Caco-2 (cell line): ENCODE data around the gene LY86. TPM values are rescaled to one million over a fixed set of nuclear protein-coding genes. Genes with fewer than 3 reads are reported as not detected.

Experiments
- BruUV-seq: library from RNA; stranded (reverse); fragments of 400-500 nt; replicated peaks from 2 replicates; lab custom pipeline; 2021; lab: Mats Ljungman, UMichigan
- CTCF ChIA-PET: fragments of 300-600 bp; sonication (Branson Sonifier 250); formaldehyde crosslinking; loops from one replicate; lab custom pipeline; 2022; ENCODE audit warnings: antibody characterized with exemption; lab: Charles Lee
- POLR2A ChIA-PET: fragments of 300-600 bp; sonication (Branson Sonifier 250); formaldehyde crosslinking; loops from one replicate; lab custom pipeline; 2022; ENCODE audit warnings: antibody characterized with exemption; lab: Charles Lee
- DNase-seq, 2 experiments: peaks; one replicate each; pipeline versions ENCODE4 v3.0.0 to v3.0.0-alpha.2; 2020 to 2022
- H3K27me3 ChIP-seq: replicated peaks from 2 replicates; pipeline ENCODE4 v1.6.0; 2011; ENCODE audit warnings: low read length; ENCODE audit not compliant: control insufficient read depth, insufficient read depth
- H3K36me3 ChIP-seq: 2 replicates; pipeline ENCODE4 v1.5.1; 2011; ENCODE audit warnings: low read length; ENCODE audit not compliant: control insufficient read depth, insufficient read depth
- H3K4me1 ChIP-seq: fragments of 250-450 bp; sonication (Bioruptor Pico); 2 replicates; pipeline ENCODE4 v1.5.1; 2020; ENCODE audit warnings: mild to moderate bottlenecking
- H3K4me3 ChIP-seq: 2 replicates; pipeline ENCODE4 v1.5.1; 2011; ENCODE audit warnings: low read depth, mild to moderate bottlenecking, control low read depth, low read length
- H3K9me3 ChIP-seq: fragments of 250-450 bp; sonication (Bioruptor Pico); 2 replicates; pipeline ENCODE4 v1.5.1; 2020; ENCODE audit warnings: mild to moderate bottlenecking, moderate library complexity
- H3K27ac Mint-ChIP-seq: one replicate; pipeline ENCODE4 v1.8.0; 2022; ENCODE audit warnings: mixed read lengths; ENCODE audit not compliant: unreplicated experiment
- H3K27me3 Mint-ChIP-seq: one replicate; pipeline ENCODE4 v1.8.0; 2022; ENCODE audit warnings: mixed read lengths; ENCODE audit not compliant: insufficient read depth, unreplicated experiment
- H3K36me3 Mint-ChIP-seq: one replicate; pipeline ENCODE4 v1.8.0; 2022; ENCODE audit warnings: mild to moderate bottlenecking, mixed read lengths; ENCODE audit not compliant: insufficient read depth, unreplicated experiment
- H3K4me1 Mint-ChIP-seq: one replicate; pipeline ENCODE4 v1.8.0; 2022; ENCODE audit warnings: low read depth, mixed read lengths; ENCODE audit not compliant: unreplicated experiment
- H3K4me3 Mint-ChIP-seq: one replicate; pipeline ENCODE4 v1.8.0; 2022; ENCODE audit warnings: mild to moderate bottlenecking, moderate library complexity, mixed read lengths; ENCODE audit not compliant: unreplicated experiment
- H3K9me3 Mint-ChIP-seq: one replicate; pipeline ENCODE4 v1.8.0; 2022; ENCODE audit warnings: mixed read lengths; ENCODE audit not compliant: unreplicated experiment
- CTCF ChIP-seq, 2 experiments: fragments of 200-600 bp in 1 of 2; IDR thresholded peaks; 1 replicate in 1 of 2; 2 replicates in 1 of 2; pipeline versions ENCODE4 v1.5.1 to v1.8.0; 2011 to 2022; ENCODE audit warnings: antibody characterized with exemption in 1 of 2, control low read depth in 1 of 2, inconsistent platforms in 1 of 2, low read depth in 1 of 2, low read length in 1 of 2, mild to moderate bottlenecking in 1 of 2, moderate library complexity in 1 of 2; ENCODE audit not compliant: insufficient read depth in 1 of 2, severe bottlenecking in 1 of 2, unreplicated experiment in 1 of 2
- intact Hi-C: fragments of 100-400 bp; cut with micrococcal nuclease; formaldehyde crosslinking; loops from one replicate; pipeline ENCODE4 v1.10.0; 2022; ENCODE audit not compliant: unreplicated experiment
- total RNA-seq: library from RNA; stranded (reverse); gene quantifications from 2 replicates; pipeline ENCODE4 v1.2.3, GENCODE V29; 2022

LY86 gene
- total RNA-seq, 1 experiment from 2014 or later: not detected

- no peak overlapping the region for H3K4me3 ChIP-seq
- H3K9me3 ChIP-seq: no peaks in the 10 kb centered on the region
- no peak for DNase-seq
- Mint-ChIP-seq H3K36me3 (no peaks in the 10 kb centered on the region), H3K27ac (no peak overlapping the region), H3K4me3 (no peak overlapping the region), H3K4me1 (no peaks in the 10 kb centered on the region), H3K9me3 (no peaks in the 10 kb centered on the region), H3K27me3 (no peaks in the 10 kb centered on the region)
- no peaks in the 10 kb centered on the region for H3K4me1 ChIP-seq
- no peak for TF ChIP-seq CTCF (IDR thresholded peaks at IDR 0.05; ENCODE audit: insufficient read depth in 1 of 2, low read depth in 1 of 2, low read length in 1 of 2, severe bottlenecking in 1 of 2, unreplicated experiment in 1 of 2)
- intact Hi-C loops: no loop called here
- POLR2A ChIA-PET: no interaction called here
- no peaks in the 10 kb centered on the region for H3K36me3 ChIP-seq
- CTCF ChIA-PET: no interaction called here
- no TSS peak for BruUV-seq
- no peaks in the 10 kb centered on the region for H3K27me3 ChIP-seq
These were observed 62.8 kb downstream of the LY86 start for GRCh38 chr6:6651335-6651734.

DNA sequence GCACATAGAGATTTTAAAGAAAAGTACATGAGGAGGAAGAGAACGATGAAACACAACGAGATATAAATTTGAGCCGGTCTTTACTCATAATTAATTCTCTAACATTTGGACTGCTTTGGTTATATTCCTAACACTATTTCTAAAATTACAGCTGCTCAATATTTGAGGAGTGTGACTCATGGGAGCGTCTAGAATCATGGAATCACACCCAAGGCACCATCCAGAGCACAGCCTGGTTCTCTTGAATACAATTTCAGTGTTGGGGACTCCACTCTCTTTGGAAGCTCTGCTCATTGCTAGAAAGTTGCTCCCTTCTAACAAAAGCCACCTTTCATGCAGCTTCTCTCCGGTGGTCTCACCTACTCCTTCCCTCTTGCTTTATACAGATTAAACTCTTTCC, 64.4 kb downstream of the LY86 start:
- H3K27ac Mint-ChIP-seq: no peak overlapping the region

DNA sequence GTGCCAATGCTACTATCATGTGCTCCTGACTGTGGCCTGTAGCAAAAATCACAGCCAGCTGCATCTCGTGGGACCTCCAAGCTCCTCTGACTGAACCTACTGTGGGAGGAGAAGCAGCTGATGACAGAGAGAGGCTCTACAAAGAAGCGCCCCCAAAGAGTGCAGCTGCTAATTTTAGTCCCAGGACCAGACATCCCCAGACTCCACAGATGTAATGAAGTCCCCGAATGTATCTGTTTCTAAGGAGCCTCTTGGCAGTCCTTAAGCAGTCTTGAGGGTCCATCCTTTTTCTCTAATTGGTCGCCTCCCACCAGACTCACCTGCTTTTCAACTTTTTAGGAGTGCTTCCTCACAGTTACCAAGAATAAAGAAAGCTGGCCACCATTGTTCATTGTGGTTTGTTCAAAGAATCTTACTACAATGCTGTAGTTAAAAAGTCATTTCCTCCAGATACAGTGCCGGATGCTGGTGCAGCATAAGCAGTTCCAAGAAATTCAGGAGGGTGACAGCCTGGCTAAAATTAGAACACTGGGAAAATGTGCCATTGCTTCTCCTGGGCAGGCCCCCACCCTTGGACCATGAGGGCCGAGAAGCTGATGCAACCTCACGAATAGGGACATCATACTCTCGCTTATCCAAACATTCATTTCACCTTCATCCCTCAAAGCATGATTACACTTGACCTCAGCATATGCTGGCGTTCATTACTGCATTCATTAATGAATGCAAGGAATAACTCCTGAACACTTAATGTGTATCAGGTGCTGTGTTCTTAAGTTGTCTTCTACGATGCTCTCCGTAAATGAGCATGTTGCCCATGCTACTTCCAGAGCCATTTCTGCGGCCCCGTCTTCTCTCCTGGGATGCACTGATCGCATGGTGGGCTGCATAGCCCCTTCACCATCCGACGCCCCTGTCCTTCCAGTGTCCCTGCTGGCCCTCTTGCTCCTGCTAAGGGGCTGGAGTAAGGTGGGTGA, 66.4 kb downstream of the LY86 start:
- ChIA-PET CTCF (no interaction called here), POLR2A (no interaction called here)
- no peaks in the 10 kb centered on the region for H3K4me1 Mint-ChIP-seq
- H3K9me3 Mint-ChIP-seq: no peaks in the 10 kb centered on the region
- H3K36me3 ChIP-seq: no peaks in the 10 kb centered on the region
- no peak for TF ChIP-seq CTCF (IDR thresholded peaks at IDR 0.05; ENCODE audit: insufficient read depth in 1 of 2, low read depth in 1 of 2, low read length in 1 of 2, severe bottlenecking in 1 of 2, unreplicated experiment in 1 of 2)
- H3K4me3 Mint-ChIP-seq: no peak overlapping the region
- H3K4me3 ChIP-seq: no peak overlapping the region
- H3K4me1 ChIP-seq: no peaks in the 10 kb centered on the region
- H3K27me3 Mint-ChIP-seq: no peaks in the 10 kb centered on the region
- no peaks in the 10 kb centered on the region for H3K36me3 Mint-ChIP-seq
- H3K27ac Mint-ChIP-seq: peak overlapping the region; percentile 33
- H3K27me3 ChIP-seq: no peaks in the 10 kb centered on the region
- BruUV-seq: no TSS peak
- DNase-seq: no peak
- H3K9me3 ChIP-seq: no peaks in the 10 kb centered on the region
- intact Hi-C loops: no loop called here

More for the DNA sequence above, 64.4 kb downstream of the LY86 start:
- Histone ChIP-seq H3K4me1 (no peaks in the 10 kb centered on the region), H3K36me3 (no peaks in the 10 kb centered on the region), H3K27me3 (no peaks in the 10 kb centered on the region), H3K4me3 (no peak overlapping the region), H3K9me3 (no peaks in the 10 kb centered on the region)
- Mint-ChIP-seq H3K4me1 (no peaks in the 10 kb centered on the region), H3K9me3 (no peaks in the 10 kb centered on the region), H3K4me3 (no peak overlapping the region), H3K27me3 (no peaks in the 10 kb centered on the region), H3K36me3 (no peaks in the 10 kb centered on the region)
- intact Hi-C loops: no loop called here
- ChIA-PET CTCF (no interaction called here), POLR2A (no interaction called here)
- no peak for DNase-seq
- TF ChIP-seq CTCF (IDR thresholded peaks at IDR 0.05; ENCODE audit: insufficient read depth in 1 of 2, low read depth in 1 of 2, low read length in 1 of 2, severe bottlenecking in 1 of 2, unreplicated experiment in 1 of 2): no peak
- no TSS peak for BruUV-seq
